Measurements from ENCODE around the gene L1CAM. TPM values are rescaled to one million over a fixed set of nuclear protein-coding genes. Genes with fewer than 3 reads are reported as not detected.

Gene L1CAM
- total RNA-seq, 1 donor from 2014 or later: 0.49 TPM

DNA sequence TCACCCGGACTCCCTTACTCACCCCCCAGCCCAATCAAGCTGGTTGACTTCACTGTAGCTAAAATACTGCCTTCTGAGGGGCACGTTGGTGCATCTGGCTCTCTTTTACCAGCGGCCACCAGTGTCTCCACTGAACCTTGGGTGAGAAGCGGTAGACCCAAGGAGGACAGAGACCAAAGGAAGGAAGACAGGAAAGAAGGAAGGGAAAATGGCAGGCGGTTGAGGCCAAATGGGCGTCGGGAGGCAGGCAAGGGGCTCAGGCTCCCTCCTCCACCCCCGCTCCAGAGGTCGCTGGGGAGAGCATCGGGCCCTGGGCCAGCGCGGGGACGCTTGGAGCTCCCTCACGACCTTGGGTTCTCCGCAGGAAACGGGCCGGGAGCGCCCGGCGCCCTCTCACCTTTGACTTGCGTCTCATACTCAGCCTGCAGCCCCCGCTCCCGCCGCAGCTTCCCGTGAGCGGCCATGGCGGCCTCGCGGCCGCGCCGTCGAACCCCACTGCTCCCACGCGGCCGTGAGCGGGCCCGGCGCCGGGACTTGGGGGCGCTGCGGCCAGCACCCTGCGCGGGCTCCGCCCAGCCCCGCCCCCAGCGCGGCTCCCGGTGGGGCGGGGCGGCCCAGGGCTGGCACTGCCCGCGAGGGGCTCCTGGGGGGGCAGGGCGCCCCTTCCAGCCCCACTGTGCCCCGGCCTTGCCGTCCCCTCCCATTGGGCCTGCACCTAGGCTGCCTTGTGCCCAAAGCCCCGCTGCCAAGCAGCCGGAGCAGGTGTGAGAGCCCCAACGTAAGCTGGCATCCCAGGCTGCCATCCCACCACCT lies 40.0 kb upstream of the L1CAM start, which contains the start of gene ARHGAP4:
TSS of gene ARHGAP4 (minus strand) at position 526 of the 813 bp plus-strand sequence. CDS start at position 464, 62 bp downstream.
- Histone ChIP-seq H3K79me2 (ENCODE audit: low read depth) (no peaks in the 10 kb centered on the region), H3K4me1 (peaks cover 8% of the 10 kb centered on the region), H3K9me3 (ENCODE audit: low read depth) (no peaks in the 10 kb centered on the region), H3K4me3 (peak within 1 kb of the TSS; percentile 63), H3K27me3 (peaks cover 10% of the 10 kb centered on the region), H4K20me1 (ENCODE audit: low read depth) (no peaks in the 10 kb centered on the region), H3K9ac (no peak within 1 kb of the TSS), H3K27ac (no peak within 1 kb of the TSS), H3K4me2 (peak within 1 kb of the TSS; percentile 85), H2AFZ (replicated peaks) (no peak within 1 kb of the TSS), H3F3A (ENCODE audit: low read depth) (peaks cover 28% of the 10 kb centered on the region), H3K36me3 (no peaks in the 10 kb centered on the region)
- TF ChIP-seq, protein P1, sequence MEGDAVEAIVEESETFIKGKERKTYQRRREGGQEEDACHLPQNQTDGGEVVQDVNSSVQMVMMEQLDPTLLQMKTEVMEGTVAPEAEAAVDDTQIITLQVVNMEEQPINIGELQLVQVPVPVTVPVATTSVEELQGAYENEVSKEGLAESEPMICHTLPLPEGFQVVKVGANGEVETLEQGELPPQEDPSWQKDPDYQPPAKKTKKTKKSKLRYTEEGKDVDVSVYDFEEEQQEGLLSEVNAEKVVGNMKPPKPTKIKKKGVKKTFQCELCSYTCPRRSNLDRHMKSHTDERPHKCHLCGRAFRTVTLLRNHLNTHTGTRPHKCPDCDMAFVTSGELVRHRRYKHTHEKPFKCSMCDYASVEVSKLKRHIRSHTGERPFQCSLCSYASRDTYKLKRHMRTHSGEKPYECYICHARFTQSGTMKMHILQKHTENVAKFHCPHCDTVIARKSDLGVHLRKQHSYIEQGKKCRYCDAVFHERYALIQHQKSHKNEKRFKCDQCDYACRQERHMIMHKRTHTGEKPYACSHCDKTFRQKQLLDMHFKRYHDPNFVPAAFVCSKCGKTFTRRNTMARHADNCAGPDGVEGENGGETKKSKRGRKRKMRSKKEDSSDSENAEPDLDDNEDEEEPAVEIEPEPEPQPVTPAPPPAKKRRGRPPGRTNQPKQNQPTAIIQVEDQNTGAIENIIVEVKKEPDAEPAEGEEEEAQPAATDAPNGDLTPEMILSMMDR (IDR thresholded peaks at IDR 0.05): no peak
- no peak for TF ChIP-seq EZH2phosphoT487 (IDR thresholded peaks at IDR 0.05)
- peak; percentile 14 for TF ChIP-seq EZH2 (IDR thresholded peaks at IDR 0.05)
- DNase-seq (ENCODE audit: low spot score): peak; percentile 28
- Mint-ChIP-seq H3K27ac (peak within 1 kb of the TSS; percentile 90), H3K36me3 (peaks cover 2% of the 10 kb centered on the region), H3K4me3 (peak within 1 kb of the TSS; percentile 87), H3K9me3 (peaks cover 10% of the 10 kb centered on the region), H3K27me3 (ENCODE audit: insufficient read depth, low read depth) (peaks cover 7% of the 10 kb centered on the region), H3K4me1 (peaks cover 27% of the 10 kb centered on the region)

GRCh38 chrX:153925387-153925738 lies 39.4 kb upstream of the L1CAM start:
- TF ChIP-seq EZH2 (IDR thresholded peaks at IDR 0.05): peak; percentile 22
- TF ChIP-seq EZH2phosphoT487 (IDR thresholded peaks at IDR 0.05): no peak
- TF ChIP-seq, protein P1 (IDR thresholded peaks at IDR 0.05): no peak
- Mint-ChIP-seq H3K9me3 (peaks cover 10% of the 10 kb centered on the region), H3K27me3 (ENCODE audit: insufficient read depth, low read depth) (peaks cover 7% of the 10 kb centered on the region), H3K27ac (no peak overlapping the region), H3K36me3 (peaks cover 2% of the 10 kb centered on the region), H3K4me1 (peaks cover 27% of the 10 kb centered on the region), H3K4me3 (no peak overlapping the region)
- Histone ChIP-seq H3K36me3 (no peaks in the 10 kb centered on the region), H3K9me3 (ENCODE audit: low read depth) (no peaks in the 10 kb centered on the region), H2AFZ (replicated peaks) (no peak overlapping the region), H4K20me1 (ENCODE audit: low read depth) (no peaks in the 10 kb centered on the region), H3K27ac (no peak overlapping the region), H3K4me3 (peak overlapping the region; percentile 63), H3F3A (ENCODE audit: low read depth) (peaks cover 28% of the 10 kb centered on the region), H3K4me2 (peak overlapping the region; percentile 85), H3K4me1 (peaks cover 8% of the 10 kb centered on the region), H3K79me2 (ENCODE audit: low read depth) (no peaks in the 10 kb centered on the region), H3K9ac (no peak overlapping the region), H3K27me3 (peaks cover 10% of the 10 kb centered on the region)
- DNase-seq (ENCODE audit: low spot score): no peak

DNA sequence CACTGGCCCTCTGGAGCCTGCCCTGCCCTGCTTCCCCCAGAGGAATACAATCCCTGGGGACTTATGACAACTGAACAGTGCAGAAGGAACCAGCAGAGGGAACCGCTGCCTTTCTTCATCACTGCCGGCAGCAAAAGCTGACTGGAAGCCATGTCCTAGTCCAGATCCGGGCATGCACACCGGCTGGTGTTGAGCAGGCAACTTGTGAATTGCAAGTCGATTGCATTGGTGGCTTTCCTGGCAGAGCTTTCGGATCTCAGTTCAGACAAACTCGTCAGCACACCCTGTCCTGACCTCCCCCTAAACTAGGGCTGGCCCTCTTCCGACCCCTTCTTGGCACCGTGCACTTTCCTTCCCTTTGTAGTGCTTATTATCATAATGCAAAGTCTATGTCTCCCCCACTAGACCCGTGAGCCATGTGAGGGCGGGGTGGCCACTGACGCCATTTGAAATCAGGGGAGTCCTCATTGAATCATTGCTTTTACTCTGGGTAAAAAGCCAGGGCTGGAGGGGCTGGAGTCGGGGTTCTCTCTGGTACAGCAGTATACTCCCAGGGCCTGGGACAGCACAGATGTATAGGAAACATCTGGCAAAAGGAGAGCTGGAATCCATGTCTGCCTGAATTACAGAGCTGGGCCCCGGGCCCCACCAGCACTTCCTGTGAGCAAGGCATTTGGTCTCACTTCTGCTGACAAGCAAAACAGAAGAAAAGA lies 38.3 kb upstream of the L1CAM start:
- no peak overlapping the region for H3K9ac ChIP-seq
- Mint-ChIP-seq H3K36me3 (peaks cover 2% of the 10 kb centered on the region), H3K9me3 (peaks cover 16% of the 10 kb centered on the region), H3K4me3 (no peak overlapping the region), H3K27me3 (ENCODE audit: insufficient read depth, low read depth) (peaks cover 7% of the 10 kb centered on the region), H3K27ac (no peak overlapping the region), H3K4me1 (peaks cover 27% of the 10 kb centered on the region)
- no peak overlapping the region for H2AFZ ChIP-seq (replicated peaks)
- H3K27ac ChIP-seq: no peak overlapping the region
- no peak overlapping the region for H3K4me3 ChIP-seq
- H3K9me3 ChIP-seq (ENCODE audit: low read depth): no peaks in the 10 kb centered on the region
- peaks cover 10% of the 10 kb centered on the region for H3K27me3 ChIP-seq
- TF ChIP-seq, protein P1 (IDR thresholded peaks at IDR 0.05): peak; percentile 41
- TF ChIP-seq EZH2 (IDR thresholded peaks at IDR 0.05): no peak
- no peak for TF ChIP-seq EZH2phosphoT487 (IDR thresholded peaks at IDR 0.05)
- H3K36me3 ChIP-seq: no peaks in the 10 kb centered on the region
- H3K4me1 ChIP-seq: peaks cover 8% of the 10 kb centered on the region
- H4K20me1 ChIP-seq (ENCODE audit: low read depth): no peaks in the 10 kb centered on the region
- no peak overlapping the region for H3K4me2 ChIP-seq
- H3F3A ChIP-seq (ENCODE audit: low read depth): peaks cover 26% of the 10 kb centered on the region
- peak; percentile 57 for DNase-seq (ENCODE audit: low spot score)
- H3K79me2 ChIP-seq (ENCODE audit: low read depth): no peaks in the 10 kb centered on the region

Data from neural progenitor cell (in vitro differentiated cells).